Left ventricle myocardium superior (tissue), 1 donor: ENCODE data around the gene ELOVL5. TPM values are rescaled to one million over a fixed set of nuclear protein-coding genes. Genes with fewer than 3 reads are reported as not detected.
A peak's percentile ranks its signal among the peaks of the same experiment; 100 is the strongest.
"Not testable (repeated sequence)": the region's sequence is repeated elsewhere in the genome, so short reads cannot be mapped to it uniquely, and the experiment has no call there.

ENCODE experiments used
- ATAC-seq: fragments of 200-7000 bp; cut with Tn5 transposase; one replicate; pipeline ENCODE4 v1.9.1; 2020; ENCODE audit warnings: mild to moderate bottlenecking, moderate library complexity
- DNase-seq: peaks from one replicate; pipeline ENCODE4 v3.0.0-alpha.2; 2020
- intact Hi-C: fragments of 100-400 bp; cut with micrococcal nuclease; formaldehyde crosslinking; loops from one replicate; pipeline ENCODE4 v1.11.0; 2022
- total RNA-seq: library from RNA; stranded (reverse); fragmentation: NEBNext Ultra II Directional; extraction: Animal tissue kit (Norgen Biotek cat#: 25700); gene quantifications from one replicate; pipeline ENCODE4 v1.2.1, GENCODE V29; 2021
- donor health status: DM: no; HTN: yes; CAD: no; lungs with severe emphysema.

ELOVL5 gene
- total RNA-seq, 1 donor from 2014 or later, result 21.2 TPM

GRCh38 chr6:53311586-53311935, 37.2 kb downstream of the ELOVL5 start:
- intact Hi-C loops, result no loop called here
- no peak for DNase-seq
- ATAC-seq, result no peak

- ATAC-seq, result no peak
- intact Hi-C loops, result no loop called here
- DNase-seq, result no peak
Observed at GRCh38 chr6:53310771-53311585, 37.8 kb downstream of the ELOVL5 start.

- intact Hi-C loops, result no loop called here
- no peak for ATAC-seq
- no peak for DNase-seq
Observed at GRCh38 chr6:53309901-53310300, 38.8 kb downstream of the ELOVL5 start.

GRCh38 chr6:53309059-53309900, 39.5 kb downstream of the ELOVL5 start:
- ATAC-seq (peak; percentile 48), DNase-seq (no peak)
- intact Hi-C loops, result no loop called here

GRCh38 chr6:53306819-53307347, 41.9 kb downstream of the ELOVL5 start:
- ATAC-seq, result no peak
- intact Hi-C loops, result no loop called here
- no peak for DNase-seq

GRCh38 chr6:53306217-53306616, 42.5 kb downstream of the ELOVL5 start:
- intact Hi-C loops, DNase-seq, ATAC-seq: not testable (repeated sequence)

GRCh38 chr6:53305506-53306005, 43.2 kb downstream of the ELOVL5 start:
- DNase-seq, ATAC-seq, intact Hi-C loops: not testable (repeated sequence)

- DNase-seq, intact Hi-C loops, ATAC-seq: not testable (repeated sequence)
Observed at GRCh38 chr6:53304953-53305352, 43.8 kb downstream of the ELOVL5 start.

- DNase-seq, result no peak
- intact Hi-C loops, result no loop called here
- peak; percentile 39 for ATAC-seq
Observed at GRCh38 chr6:53302678-53303360, 45.9 kb downstream of the ELOVL5 start.

- intact Hi-C loops, result no loop called here
- ATAC-seq (no peak), DNase-seq (no peak)
Observed at GRCh38 chr6:53301801-53302537, 46.8 kb downstream of the ELOVL5 start.

GRCh38 chr6:53300656-53301551, 47.8 kb downstream of the ELOVL5 start:
- DNase-seq, result peak; percentile 44
- intact Hi-C loops, result no loop called here
- ATAC-seq, result peak; percentile 88

- intact Hi-C loops, result no loop called here
- DNase-seq (no peak), ATAC-seq (no peak)
Observed at GRCh38 chr6:53299331-53300005, 49.3 kb downstream of the ELOVL5 start.

GRCh38 chr6:53297004-53297403, 51.7 kb downstream of the ELOVL5 start:
- ATAC-seq (no peak), DNase-seq (no peak)
- intact Hi-C loops, result no loop called here

- ATAC-seq (no peak), DNase-seq (no peak)
- intact Hi-C loops, result no loop called here
Observed at GRCh38 chr6:53295176-53295575, 53.6 kb downstream of the ELOVL5 start.

- DNase-seq, result no peak
- intact Hi-C loops, result no loop called here
Observed at GRCh38 chr6:53294611-53295010, 54.1 kb downstream of the ELOVL5 start.

GRCh38 chr6:53294095-53294494, 54.7 kb downstream of the ELOVL5 start:
- intact Hi-C loops, result no loop called here
- no peak for ATAC-seq
- DNase-seq, result no peak

More at GRCh38 chr6:53294611-53295010, 54.1 kb downstream of the ELOVL5 start:
- ATAC-seq, result no peak

GRCh38 chr6:53293691-53294090, 55.1 kb downstream of the ELOVL5 start:
- intact Hi-C loops, result no loop called here
- DNase-seq (no peak), ATAC-seq (no peak)
